HG02798 (cell line): ENCODE measurements around the gene ANKRD61.
A peak's percentile ranks its signal among the peaks of the same experiment; 100 is the strongest.
"Not testable (repeated sequence)": the region's sequence is repeated elsewhere in the genome, so short reads cannot be mapped to it uniquely, and the experiment has no call there.

ENCODE experiments used
- ATAC-seq: cut with Tn5 transposase; IDR thresholded peaks from one replicate; pipeline ENCODE4 v1.9.1; 2021; ENCODE audit warnings: mild to moderate bottlenecking; ENCODE audit not compliant: unreplicated experiment, poor library complexity

The ANKRD61 gene

GRCh38 chr7:6028563-6028962, 2.6 kb upstream of the ANKRD61 start:
- no peak for ATAC-seq

- no peak for ATAC-seq
These were observed 391 bp downstream of the ANKRD61 start for GRCh38 chr7:6031567-6031966.

GRCh38 chr7:6032167-6032566, 991 bp downstream of the ANKRD61 start:
- no peak for ATAC-seq

GRCh38 chr7:6032641-6033040, 1.5 kb downstream of the ANKRD61 start:
- no peak for ATAC-seq

GRCh38 chr7:6035165-6035564, 4.0 kb downstream of the ANKRD61 start:
- ATAC-seq = no peak

GRCh38 chr7:6035686-6036085, 4.5 kb downstream of the ANKRD61 start:
- ATAC-seq = no peak

- ATAC-seq = no peak
These were observed 18.6 kb downstream of the ANKRD61 start for GRCh38 chr7:6049780-6050179.

- ATAC-seq = not testable (repeated sequence)
These were observed 20.0 kb downstream of the ANKRD61 start for GRCh38 chr7:6051185-6051584.

GRCh38 chr7:6056616-6057015, 25.4 kb downstream of the ANKRD61 start:
- no peak for ATAC-seq

GRCh38 chr7:6057316-6058129, 26.3 kb downstream of the ANKRD61 start:
- ATAC-seq = no peak

- ATAC-seq = not testable (repeated sequence)
These were observed 28.8 kb downstream of the ANKRD61 start for GRCh38 chr7:6059941-6060340.

- ATAC-seq = peak; percentile 75
These were observed 40.2 kb downstream of the ANKRD61 start for GRCh38 chr7:6071406-6071805.

- no peak for ATAC-seq
These were observed 43.6 kb downstream of the ANKRD61 start for GRCh38 chr7:6074612-6075380.

GRCh38 chr7:6078548-6078947, 47.4 kb downstream of the ANKRD61 start:
- ATAC-seq = no peak

- ATAC-seq = not testable (repeated sequence)
These were observed 51.9 kb downstream of the ANKRD61 start for GRCh38 chr7:6083047-6083446.
